HG02763 (cell line): ENCODE results near the gene ADAMTS12.

Experiments
- ATAC-seq: cut with Tn5 transposase; IDR thresholded peaks from one replicate; pipeline ENCODE4 v1.9.1; 2021; ENCODE audit warnings: mild to moderate bottlenecking, moderate library complexity; ENCODE audit not compliant: unreplicated experiment

Gene ADAMTS12

DNA sequence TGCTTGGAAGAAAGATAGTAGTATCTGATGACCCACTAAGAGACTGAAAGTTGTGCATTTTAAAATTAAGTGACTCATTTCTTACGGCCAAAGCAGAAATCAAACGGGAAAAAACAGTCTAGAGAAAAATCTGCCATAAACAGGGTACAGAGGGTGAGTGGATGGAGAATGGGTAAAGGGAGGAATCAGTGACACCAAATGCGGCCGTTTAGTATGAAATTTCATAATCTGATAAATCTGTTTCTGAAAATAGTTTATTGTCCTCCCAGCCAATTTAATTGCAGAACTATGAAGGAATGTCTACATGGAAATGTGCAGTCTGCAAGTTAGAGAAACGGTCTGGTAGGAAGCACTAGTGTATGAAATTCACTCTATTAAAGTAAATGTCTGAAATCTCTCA, 39.5 kb downstream of the ADAMTS12 start:
- no peak for ATAC-seq

- peak; percentile 92 for ATAC-seq
Measured at GRCh38 chr5:33850100-33850594, 41.6 kb downstream of the ADAMTS12 start.

DNA sequence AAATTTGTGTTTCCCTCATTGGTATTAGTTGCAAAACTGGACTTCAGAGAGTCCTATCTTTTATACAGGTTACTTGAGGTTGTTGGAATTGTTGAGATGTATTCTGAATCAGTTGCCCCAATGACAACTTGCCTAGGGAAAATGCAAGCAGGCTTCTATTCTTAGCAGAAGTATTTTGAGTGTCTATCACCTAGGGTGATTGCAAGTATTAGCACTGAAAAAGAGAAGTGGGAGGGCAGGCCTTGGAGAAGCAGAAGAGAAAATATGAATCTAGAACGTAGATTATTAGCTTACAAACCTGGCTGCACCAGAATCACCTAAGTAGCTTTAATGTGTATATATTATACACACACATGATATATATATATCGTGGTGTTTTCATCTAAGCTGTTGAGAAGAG, 43.2 kb downstream of the ADAMTS12 start:
- ATAC-seq, result peak; percentile 33

DNA sequence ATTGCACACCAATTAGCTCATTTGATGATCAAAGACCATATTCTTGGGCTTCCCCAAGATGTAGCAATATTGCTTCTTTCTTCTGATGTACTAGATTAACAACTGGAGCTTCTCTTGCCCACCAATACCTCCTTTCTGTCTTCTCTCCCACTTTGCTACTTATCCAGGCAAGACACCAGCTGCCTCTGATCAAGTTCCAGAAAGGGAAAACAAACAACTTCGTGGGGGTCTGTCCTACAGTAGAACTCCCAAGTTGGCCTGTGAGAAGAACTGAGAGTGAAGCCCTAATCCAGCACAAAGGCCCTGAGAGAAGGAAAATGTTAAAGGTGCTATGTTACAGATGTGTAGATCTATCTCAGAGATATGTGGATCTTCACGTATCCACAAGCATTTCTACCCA, 44.9 kb downstream of the ADAMTS12 start:
- no peak for ATAC-seq

GRCh38 chr5:33843579-33843978, 48.2 kb downstream of the ADAMTS12 start:
- no peak for ATAC-seq

DNA sequence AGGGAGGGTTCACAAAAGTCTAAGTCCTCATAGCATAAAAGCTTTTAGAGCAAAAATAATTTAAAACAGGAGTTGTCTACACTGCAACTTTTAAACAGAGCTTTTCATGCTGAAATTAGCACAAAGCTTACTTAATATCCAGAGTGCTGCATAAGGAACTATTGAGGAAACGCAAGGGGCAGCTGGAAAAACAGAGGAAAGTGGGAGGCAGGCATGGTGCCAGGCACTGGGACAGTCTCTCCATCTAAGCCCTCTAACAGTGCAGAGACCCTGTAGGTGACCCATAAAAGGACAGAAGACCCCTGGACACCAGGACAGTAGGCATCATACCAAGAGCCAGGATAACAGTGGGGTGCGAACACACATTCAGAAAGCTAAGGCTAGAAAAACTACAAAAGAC, 49.3 kb downstream of the ADAMTS12 start:
- no peak for ATAC-seq

GRCh38 chr5:33841891-33842290, 49.9 kb downstream of the ADAMTS12 start:
- no peak for ATAC-seq

DNA sequence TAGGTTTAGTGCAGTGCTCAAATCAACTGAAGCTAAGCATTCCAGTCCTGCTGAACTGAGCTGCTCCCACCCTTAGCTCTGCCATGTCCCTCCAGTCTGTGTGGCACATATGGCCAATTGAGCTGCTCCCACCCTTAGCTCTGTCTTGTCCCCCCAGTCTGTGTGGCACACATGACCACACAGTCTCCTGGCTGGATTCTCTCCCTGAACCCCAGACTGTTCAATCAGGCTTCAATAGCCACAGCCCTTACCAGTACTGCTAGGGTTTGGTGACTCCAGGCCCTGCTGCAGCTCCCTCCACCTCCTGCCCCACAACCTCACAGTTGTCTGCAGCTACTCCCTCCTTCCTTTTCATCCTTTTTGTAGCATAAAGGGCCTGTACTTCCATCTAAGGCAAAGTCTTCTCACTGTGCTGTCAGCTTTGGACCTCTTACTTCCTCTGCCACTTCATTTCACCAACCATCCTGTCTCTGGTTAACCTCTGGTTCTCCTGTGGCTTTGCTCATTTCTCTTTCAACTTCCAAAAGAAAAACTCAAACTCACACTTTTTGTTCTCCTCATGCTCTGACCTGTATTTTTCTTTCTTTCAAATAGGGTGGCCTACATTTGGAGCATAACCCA, 50.8 kb downstream of the ADAMTS12 start:
- peak; percentile 74 for ATAC-seq

DNA sequence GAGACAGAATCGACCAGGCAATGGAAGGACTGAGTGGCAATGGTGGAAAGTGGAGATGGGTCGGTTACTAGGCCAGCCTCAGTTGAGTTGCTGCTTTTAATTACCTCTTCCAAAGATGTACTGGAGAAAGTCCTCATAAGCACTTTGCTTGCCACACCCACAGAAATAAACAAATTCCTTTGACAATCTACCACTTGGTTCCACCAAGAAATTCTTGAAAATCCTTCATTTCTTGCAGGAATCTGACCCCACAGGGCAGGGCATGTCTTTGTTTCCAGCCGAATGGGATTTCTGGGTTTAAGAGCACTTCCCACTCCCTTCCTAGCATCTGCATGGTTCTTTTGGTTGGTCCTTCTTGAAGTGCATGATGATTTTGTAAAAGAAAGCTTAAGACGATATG, 54.5 kb downstream of the ADAMTS12 start:
- ATAC-seq, result no peak

GRCh38 chr5:33834334-33834733, 57.5 kb downstream of the ADAMTS12 start:
- ATAC-seq, result no peak

DNA sequence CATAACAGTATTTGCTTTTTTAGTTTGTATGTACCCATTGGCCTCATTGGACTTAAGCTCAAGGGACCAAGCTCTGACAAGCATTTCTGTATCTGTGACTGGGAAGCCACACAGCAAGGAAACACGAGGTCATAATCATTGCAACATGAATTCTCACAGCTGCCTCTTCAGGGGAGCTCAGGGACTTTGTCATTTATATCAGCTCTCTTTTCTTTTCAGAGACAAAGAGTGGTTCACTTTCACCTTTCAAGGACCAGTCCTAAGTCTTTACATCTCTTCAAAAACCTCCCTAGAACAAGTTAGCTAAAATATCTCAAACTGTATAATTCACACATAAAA, 58.6 kb downstream of the ADAMTS12 start:
- ATAC-seq, result no peak

GRCh38 chr5:33832404-33833236, 59.2 kb downstream of the ADAMTS12 start:
- ATAC-seq, result no peak

- no peak for ATAC-seq
Measured at GRCh38 chr5:33831041-33831440, 60.7 kb downstream of the ADAMTS12 start.

DNA sequence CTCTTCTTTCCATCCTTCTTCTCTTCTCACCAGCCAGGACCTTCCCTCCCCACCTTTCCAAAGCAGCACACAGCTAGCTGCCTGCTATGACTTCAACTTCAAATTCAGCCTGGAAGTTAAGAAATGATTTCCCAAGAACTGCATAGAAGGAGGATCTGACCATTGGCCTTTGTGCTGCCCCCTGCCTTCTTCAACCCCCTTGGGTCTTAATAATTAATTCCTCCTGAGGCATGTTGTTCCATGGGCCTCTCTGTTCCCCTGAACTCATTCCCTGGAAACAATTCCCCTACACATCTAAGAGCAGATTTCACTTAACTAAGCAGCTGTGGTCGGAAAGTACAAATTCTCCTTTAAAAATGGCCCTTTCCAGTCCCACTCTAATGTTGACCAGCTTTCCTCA, 62.4 kb downstream of the ADAMTS12 start:
- no peak for ATAC-seq

GRCh38 chr5:33828626-33829308, 63.0 kb downstream of the ADAMTS12 start:
- no peak for ATAC-seq

- no peak for ATAC-seq
Measured at GRCh38 chr5:33827885-33828284, 63.9 kb downstream of the ADAMTS12 start.

GRCh38 chr5:33827018-33827707, 64.6 kb downstream of the ADAMTS12 start:
- ATAC-seq, result no peak

DNA sequence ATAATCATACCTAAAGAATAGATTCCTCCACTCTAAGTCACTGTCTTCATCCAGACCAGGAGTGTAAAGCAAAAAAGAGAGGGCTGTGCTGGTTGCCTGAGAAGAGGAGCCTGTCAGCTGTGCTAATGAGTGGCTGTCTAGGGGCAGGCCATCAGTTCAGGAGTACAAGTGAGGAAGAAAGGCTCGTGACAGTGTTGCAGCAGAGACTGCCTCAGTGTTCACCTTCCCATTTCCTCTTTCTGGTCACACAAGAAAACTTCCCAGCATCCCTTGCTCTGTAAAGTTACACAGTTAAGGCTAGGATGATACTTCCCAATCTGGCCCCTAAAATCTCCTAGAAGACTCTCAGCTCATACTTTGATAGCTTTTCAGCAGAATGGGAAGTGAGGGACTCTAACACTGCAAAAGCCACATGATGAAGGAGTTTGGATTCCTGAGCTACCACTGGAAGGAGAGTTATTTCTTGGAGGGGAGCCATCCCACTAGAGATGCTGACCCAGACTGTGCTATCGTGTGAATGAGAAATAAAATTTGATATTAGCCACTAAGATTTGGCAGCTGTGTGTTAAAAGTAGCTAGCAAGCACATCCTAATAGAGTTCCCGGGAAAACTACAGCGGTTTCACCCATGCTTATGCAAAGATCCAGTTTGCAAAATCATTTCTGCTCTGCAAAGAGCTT, 67.1 kb downstream of the ADAMTS12 start:
- ATAC-seq, result peak; percentile 78

DNA sequence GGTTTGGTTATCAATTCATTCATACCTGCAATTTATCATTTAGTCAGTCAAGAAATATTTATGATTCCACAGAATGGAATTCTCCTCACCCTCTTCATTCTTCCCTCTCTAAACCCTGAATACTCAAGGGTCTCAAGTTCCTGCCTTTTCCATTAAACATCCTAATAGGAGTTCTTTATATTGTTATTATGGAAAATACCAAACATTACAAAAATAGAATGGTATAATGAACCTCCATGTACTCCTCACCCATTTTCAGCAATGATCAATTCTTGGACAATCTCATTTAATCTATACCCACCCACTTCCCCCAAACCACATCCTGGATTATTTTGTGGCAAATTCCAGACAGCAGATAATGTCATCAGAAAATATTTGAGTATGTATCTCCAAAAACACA, 74.5 kb downstream of the ADAMTS12 start:
- no peak for ATAC-seq

DNA sequence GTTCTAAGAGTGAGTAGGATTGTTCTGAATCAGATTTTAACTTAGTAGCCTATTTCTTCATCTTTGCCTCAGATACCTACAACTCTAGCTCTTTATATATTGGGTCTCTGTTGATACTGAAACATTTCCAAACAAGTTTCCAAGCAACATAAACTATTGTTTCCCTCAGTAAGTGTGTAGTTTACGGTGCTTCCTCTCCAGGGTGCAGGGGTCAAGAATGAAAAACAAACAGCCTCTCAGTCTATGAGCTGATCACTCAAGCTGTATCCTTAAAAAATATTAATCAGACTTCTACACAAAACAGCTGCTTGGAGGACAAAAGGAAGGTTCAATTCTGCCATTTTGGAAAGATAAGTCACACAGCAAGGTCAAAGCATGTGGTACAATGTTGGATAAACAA, 75.0 kb downstream of the ADAMTS12 start:
- ATAC-seq, result no peak

- ATAC-seq, result no peak
Measured at GRCh38 chr5:33812746-33813145, 79.0 kb downstream of the ADAMTS12 start.
